HG02938 (cell line): ENCODE data around the gene TEX29.

Source experiments
- ATAC-seq: cut with Tn5 transposase; IDR thresholded peaks from one replicate; pipeline ENCODE4 v1.9.1; 2021; ENCODE audit warnings: mild to moderate bottlenecking, moderate library complexity; ENCODE audit not compliant: unreplicated experiment

The TEX29 gene

DNA sequence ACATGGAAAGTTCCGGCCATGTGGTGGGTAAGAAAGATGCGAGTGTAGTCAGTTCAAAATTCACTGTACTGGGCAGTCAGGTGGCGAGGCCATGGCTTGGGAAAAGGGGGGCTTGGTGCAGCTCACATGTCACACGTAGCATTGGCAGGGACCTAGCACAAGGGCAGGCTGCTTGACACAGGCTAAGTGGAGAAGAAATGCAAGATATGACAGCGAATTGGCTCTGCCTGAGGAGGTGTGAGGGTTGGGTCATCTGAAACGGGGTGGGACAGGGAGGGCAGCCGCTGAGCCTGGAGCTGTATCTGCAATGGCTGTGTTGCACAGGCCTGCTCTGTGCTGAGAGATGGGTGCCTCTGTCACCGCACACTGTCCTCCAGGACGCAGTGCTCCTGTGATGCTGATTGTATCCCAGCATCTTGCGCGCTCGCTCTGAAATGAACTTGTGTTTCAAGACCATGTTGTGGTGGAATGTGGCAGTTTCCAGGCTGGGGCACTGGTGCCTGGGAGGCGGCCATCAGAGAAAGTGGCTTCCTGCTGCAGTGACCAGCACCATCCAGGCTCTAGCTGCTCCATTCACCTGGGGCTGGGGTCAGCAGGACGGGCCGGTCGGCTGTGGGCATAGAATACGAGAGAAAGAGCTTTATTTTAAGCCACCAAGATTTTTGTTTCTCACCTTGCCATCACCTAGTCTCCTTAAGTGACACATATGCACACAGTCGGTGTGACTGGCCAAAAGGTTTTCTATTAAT is 70.3 kb downstream of the TEX29 start:
- ATAC-seq = no peak

DNA sequence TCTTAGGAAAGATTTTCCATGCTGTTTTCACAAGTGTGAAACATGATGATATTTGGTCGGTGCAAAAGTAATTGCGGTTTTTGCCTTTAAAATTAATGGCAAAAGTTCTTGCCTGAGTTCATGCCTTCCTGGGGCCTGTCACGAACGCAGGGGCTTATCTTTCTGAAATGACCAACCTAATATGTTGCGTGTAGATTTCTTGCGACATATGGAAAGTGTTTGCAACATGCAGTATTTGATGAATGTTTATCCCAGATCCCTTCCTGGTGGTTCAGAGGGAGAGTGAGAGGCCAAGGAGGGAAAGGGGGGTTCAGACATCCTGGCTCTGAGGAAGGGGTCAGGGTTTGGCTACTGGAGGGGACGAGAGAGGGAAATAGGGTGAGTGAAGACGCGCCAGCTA is 72.0 kb downstream of the TEX29 start:
- no peak for ATAC-seq

- no peak for ATAC-seq
These were observed 72.9 kb downstream of the TEX29 start for GRCh38 chr13:111393221-111393790.
